GM13976 (cell line): ENCODE measurements around the gene IRGC.

ENCODE experiments used
- DNase-seq: peaks from one replicate; pipeline ENCODE4 v3.0.0; 2012; ENCODE audit warnings: low spot score
- CTCF ChIP-seq: IDR thresholded peaks from 2 replicates; pipeline ENCODE4 v1.5.1; 2012; ENCODE audit warnings: borderline replicate concordance, mild to moderate bottlenecking; ENCODE audit not compliant: insufficient read depth; ENCODE audit errors: extremely low read depth, missing control alignments, control extremely low read depth
- in situ Hi-C: fragments of 300-500 bp; cut with MboI; formaldehyde crosslinking; loops from one replicate; pipeline ENCODE4 v1.12.0; 2022; ENCODE audit warnings: low sequenced_read_pairs, mixed read lengths, inconsistent platforms; ENCODE audit not compliant: unreplicated experiment

Gene IRGC

GRCh38 chr19:43682824-43683661, 32.8 kb upstream of the IRGC start:
- TF ChIP-seq CTCF = no peak
- in situ Hi-C loops = no loop called here
- no peak for DNase-seq

GRCh38 chr19:43683905-43684304, 32.0 kb upstream of the IRGC start:
- TF ChIP-seq CTCF = no peak
- DNase-seq = no peak
- in situ Hi-C loops = no loop called here

GRCh38 chr19:43684326-43684725, 31.6 kb upstream of the IRGC start:
- in situ Hi-C loops = no loop called here
- no peak for DNase-seq
- TF ChIP-seq CTCF = no peak

- DNase-seq = no peak
- in situ Hi-C loops = no loop called here
- TF ChIP-seq CTCF = no peak
Measured at GRCh38 chr19:43687660-43687997, 28.2 kb upstream of the IRGC start.

GRCh38 chr19:43688059-43688701, 27.7 kb upstream of the IRGC start:
- TF ChIP-seq CTCF = no peak
- in situ Hi-C loops = no loop called here
- DNase-seq = no peak

- no peak for TF ChIP-seq CTCF
- DNase-seq = no peak
- in situ Hi-C loops = no loop called here
Measured at GRCh38 chr19:43690444-43690843, 25.4 kb upstream of the IRGC start.
